ENCODE data around the gene FANCI.

FANCI gene

GRCh38 chr15:89243691-89244573, at the start of gene FANCI:
Gene FANCI, plus strand, starts transcription at chr15:89243979. Its CDS starts 3,669 bp downstream, at chr15:89247648.
- peak within 1 kb of the TSS; percentile 52 to 90 (median 67) for H3K4me3 ChIP-seq
- H3K27ac ChIP-seq = peak within 1 kb of the TSS in 20 of 21 experiments; percentile 19 to 84 (median 68)

- peak overlapping the region in 1 of 21 experiments; percentile 25 for H3K27ac ChIP-seq
- no peak overlapping the region for H3K4me3 ChIP-seq
These were observed 49.2 kb upstream of the FANCI start for GRCh38 chr15:89194608-89195007.

- H3K27ac ChIP-seq = peak overlapping the region in 6 of 21 experiments; percentile 4 to 57 (median 50)
- H3K4me3 ChIP-seq = no peak overlapping the region
These were observed 47.9 kb upstream of the FANCI start for GRCh38 chr15:89195836-89196235.

GRCh38 chr15:89196241-89196640, 47.5 kb upstream of the FANCI start:
- no peak overlapping the region for H3K4me3 ChIP-seq
- H3K27ac ChIP-seq = peak overlapping the region in 5 of 21 experiments; percentile 31 to 57 (median 52)

GRCh38 chr15:89196994-89197393, 46.8 kb upstream of the FANCI start:
- Histone ChIP-seq H3K27ac (peak overlapping the region in 12 of 21 experiments; percentile 18 to 71 (median 34)), H3K4me3 (no peak overlapping the region)

- Histone ChIP-seq H3K27ac (peak overlapping the region in 14 of 21 experiments; percentile 8 to 71 (median 30)), H3K4me3 (no peak overlapping the region)
These were observed 46.2 kb upstream of the FANCI start for GRCh38 chr15:89197503-89197971.

- no peak overlapping the region for H3K4me3 ChIP-seq
- H3K27ac ChIP-seq = peak overlapping the region in 6 of 21 experiments; percentile 8 to 75 (median 32)
These were observed 45.6 kb upstream of the FANCI start for GRCh38 chr15:89198196-89198595.

- peak overlapping the region in 5 of 21 experiments; percentile 6 to 75 (median 33) for H3K27ac ChIP-seq
- no peak overlapping the region for H3K4me3 ChIP-seq
These were observed 44.8 kb upstream of the FANCI start for GRCh38 chr15:89198934-89199333.

- peak overlapping the region in 6 of 21 experiments; percentile 8 to 65 (median 38) for H3K27ac ChIP-seq
These were observed 44.0 kb upstream of the FANCI start for GRCh38 chr15:89199746-89200145.

GRCh38 chr15:89200182-89200581, 43.6 kb upstream of the FANCI start:
- Histone ChIP-seq H3K4me3 (no peak overlapping the region), H3K27ac (peak overlapping the region in 4 of 21 experiments; percentile 14 to 61 (median 44))

More at GRCh38 chr15:89199746-89200145, 44.0 kb upstream of the FANCI start:
- no peak overlapping the region for H3K4me3 ChIP-seq

- no peak overlapping the region for H3K4me3 ChIP-seq
- no peak overlapping the region for H3K27ac ChIP-seq
These were observed 42.2 kb upstream of the FANCI start for GRCh38 chr15:89201465-89202005.

GRCh38 chr15:89203705-89204273, 40.0 kb upstream of the FANCI start:
- H3K27ac ChIP-seq = peak overlapping the region in 1 of 21 experiments; percentile 51
- no peak overlapping the region for H3K4me3 ChIP-seq

- Histone ChIP-seq H3K27ac (no peak overlapping the region), H3K4me3 (no peak overlapping the region)
These were observed 37.7 kb upstream of the FANCI start for GRCh38 chr15:89205991-89206585.

GRCh38 chr15:89206908-89207331, 36.9 kb upstream of the FANCI start:
- H3K27ac ChIP-seq = no peak overlapping the region
- H3K4me3 ChIP-seq = no peak overlapping the region

- H3K27ac ChIP-seq = no peak overlapping the region
- no peak overlapping the region for H3K4me3 ChIP-seq
These were observed 35.5 kb upstream of the FANCI start for GRCh38 chr15:89208256-89208655.

- no peak overlapping the region for H3K4me3 ChIP-seq
- no peak overlapping the region for H3K27ac ChIP-seq
These were observed 34.7 kb upstream of the FANCI start for GRCh38 chr15:89209057-89209456.

- no peak overlapping the region for H3K27ac ChIP-seq
- H3K4me3 ChIP-seq = no peak overlapping the region
These were observed 32.1 kb upstream of the FANCI start for GRCh38 chr15:89211678-89212170.

GRCh38 chr15:89215627-89216026, 28.2 kb upstream of the FANCI start:
- Histone ChIP-seq H3K27ac (no peak overlapping the region), H3K4me3 (no peak overlapping the region)

GRCh38 chr15:89217031-89217430, 26.7 kb upstream of the FANCI start:
- Histone ChIP-seq H3K4me3 (no peak overlapping the region), H3K27ac (no peak overlapping the region)

All from skin epidermis (tissue), 12 donors.